Measurements from ENCODE around the gene ACTR3.
"Not testable (repeated sequence)": the region's sequence is repeated elsewhere in the genome, so short reads cannot be mapped to it uniquely, and the experiment has no call there.

Gene ACTR3

DNA sequence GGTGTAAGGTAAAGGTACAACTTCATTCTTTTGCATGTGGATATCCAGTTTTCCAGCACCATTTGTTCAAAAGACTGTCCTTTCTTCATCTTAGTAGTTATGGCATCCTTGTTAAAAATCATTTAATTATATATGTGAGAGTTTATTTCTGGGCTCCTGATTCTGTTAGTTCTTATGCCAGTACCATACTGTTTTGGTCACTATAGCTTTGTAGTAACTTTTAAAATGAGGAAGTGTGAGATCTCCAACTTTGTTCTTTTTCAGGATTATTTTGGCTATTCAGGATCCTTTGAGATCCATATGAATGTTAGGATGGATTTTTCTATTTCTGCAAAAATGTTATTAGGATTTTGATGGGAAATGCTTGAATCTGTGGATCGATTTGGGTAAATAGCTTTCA lies 16.8 kb downstream of the ACTR3 start:
- DNase-seq, result no peak

DNA sequence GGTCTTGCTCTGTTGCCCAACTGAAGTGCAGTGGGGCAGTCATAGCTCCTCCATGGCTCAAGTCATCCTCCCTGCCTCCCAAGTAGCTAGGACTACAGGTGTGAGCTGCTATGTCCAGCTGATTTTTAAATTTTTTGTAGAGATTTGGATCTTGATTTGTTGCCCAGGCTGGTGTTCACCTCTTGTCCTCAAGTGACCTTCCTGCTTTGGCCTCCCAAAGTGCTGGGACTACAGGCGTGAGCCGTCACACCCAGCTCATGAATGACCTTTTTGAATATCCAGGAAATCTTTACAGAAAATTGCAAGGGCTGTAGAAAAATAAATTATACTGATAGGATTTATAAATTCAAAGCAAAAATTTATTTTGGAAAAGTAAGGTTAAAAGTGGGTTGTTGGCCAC lies 17.4 kb downstream of the ACTR3 start:
- DNase-seq, result no peak

DNA sequence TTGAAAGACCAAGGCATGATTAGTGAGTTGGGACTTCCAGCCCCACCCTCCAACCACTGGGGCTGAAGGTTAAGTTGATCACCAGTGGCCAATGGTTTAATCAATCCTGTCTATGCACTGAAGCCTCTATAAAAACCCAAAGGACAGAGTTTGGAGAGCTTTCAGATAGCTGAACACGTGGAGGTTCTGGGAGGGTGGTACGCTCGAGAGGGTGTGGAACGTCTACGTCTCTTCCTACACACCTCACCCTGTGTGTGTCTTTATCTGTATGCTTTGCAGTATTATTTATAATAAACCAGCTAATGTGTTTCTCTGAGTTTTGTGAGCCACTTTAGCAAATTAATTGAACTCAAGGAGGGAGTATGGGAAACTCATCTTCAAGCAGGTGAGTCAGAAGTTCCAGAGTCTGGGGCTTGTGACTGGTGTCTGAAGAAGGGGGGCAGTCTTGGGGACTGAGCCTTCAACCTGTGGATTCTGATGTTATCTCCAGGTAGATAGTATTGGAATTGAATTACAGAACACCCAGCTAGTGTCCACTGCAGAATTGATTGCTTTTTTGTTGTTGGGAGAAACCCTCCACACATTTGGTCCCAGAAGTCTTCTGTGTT lies 20.3 kb downstream of the ACTR3 start:
- DNase-seq, result no peak

DNA sequence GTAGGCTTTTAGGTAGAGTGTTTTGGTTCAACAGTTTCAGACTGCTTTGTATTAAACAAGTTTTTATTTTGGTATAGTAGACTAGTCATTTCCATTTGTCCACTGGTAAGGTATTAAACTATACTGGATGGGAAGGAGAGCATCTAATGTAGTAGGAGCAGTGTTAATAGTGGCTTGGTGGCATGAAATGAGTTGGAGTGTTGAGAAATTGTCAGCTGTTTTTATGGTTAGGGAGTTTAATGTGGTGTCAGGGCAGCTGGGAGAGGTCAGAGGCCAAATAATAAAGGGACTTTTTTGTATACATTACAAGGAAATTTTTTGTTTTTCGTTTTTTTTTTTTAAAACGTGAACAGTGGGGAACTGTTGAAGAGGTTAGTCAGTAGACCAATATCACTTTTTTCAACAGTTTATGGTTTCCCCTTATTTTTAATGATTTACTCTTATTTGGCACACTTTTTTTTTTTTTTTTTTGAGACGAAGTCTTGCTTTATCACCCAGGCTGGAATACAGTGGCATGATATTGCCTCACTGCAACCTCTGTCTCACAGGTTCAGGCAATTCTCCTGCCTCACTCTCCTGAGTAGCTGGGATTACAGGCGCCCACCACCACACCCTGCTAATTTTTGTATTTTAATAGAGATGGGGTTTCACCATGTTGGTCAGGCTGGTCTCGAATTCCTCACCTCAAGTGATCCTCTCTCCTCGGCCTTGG lies 21.2 kb downstream of the ACTR3 start:
- DNase-seq, result no peak

DNA sequence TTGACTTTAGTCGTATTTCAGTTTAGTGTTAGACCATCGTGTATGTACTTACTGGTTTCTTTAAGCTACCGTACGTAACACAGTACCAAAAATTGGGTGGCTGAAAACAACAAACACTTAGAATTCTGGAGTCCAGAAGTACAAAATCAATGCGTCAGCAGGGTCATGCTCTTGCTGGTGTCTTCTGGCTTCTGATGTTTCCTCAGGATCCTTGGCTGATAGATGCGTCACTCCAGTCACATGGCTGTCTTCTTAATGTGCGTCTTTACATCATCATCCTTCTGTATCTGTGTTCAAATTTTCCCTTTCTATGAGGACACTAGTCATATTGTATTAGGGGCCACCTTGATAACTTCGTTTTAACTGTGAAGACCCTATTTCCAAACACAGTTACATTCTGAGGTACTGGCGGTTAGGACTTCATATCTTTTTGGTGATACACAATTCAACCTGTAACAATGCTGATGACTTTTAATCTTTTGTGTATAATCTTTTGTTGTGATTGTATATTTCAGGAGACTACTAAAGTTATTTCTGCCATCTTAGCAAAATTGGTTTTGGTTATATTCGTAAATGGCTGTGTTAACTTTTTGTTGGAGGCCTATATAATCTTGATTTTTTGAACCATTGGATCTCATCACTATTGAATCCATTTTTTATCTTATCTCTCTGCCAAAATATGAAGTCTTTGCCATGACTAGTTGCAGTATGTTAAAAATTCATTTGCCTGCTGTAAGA lies 25.4 kb downstream of the ACTR3 start:
- no peak for DNase-seq

DNA sequence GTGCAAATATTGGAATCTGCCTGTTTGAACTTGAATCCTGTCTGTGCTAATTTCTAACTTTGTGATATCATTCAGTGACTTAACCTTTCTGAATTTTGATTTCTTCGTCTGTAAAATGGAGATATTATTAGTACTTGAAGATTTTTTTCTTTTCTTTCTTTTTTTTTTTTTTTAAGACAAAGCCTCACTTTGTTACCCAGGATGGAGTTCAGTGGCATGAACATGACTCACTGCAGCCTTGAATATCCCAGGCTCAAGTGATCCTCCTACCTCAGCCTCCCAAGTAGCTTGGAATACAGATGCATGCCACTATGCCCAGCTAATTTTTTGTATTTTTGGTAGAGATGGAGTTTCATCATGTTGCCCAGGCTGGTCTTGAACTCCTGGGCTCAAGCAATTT lies 28.3 kb downstream of the ACTR3 start:
- no peak for DNase-seq

DNA sequence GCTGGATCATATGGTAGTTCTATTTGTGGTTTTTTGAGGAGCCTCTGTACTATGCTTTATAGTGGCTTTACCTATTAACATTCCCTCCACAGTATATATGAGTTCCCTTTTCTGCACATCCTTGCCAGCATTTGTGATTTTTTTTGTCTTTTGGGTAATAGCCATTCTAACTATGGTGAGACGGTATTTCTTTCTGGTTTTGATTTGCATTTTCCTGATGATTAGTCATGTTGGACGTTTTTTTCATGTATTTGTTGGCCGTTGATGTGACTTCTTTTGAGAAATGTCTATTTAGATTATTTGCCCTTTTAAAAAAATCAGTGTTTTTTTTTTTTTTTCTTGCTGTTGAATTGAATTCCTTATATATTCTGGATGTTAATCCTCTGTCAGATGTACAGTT lies 31.1 kb downstream of the ACTR3 start:
- no peak for DNase-seq

DNA sequence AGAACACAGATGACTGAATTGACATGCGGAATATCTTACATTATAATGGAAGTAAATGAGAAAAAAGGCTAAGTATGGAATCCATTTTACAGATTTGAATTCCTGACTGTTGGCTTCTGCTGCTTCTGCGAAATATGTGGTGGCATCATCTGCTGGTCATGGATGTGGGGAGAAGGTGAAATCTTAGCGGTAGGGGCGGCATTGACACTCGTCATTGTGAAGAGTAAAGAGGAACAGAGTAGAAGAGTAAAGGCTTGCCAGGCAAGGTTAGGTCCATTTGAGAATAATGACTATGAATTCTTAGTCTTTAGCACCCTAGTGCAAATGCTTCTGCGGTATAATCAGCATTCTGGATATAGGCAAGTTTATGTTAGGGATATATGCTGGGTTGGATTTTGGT lies 32.4 kb downstream of the ACTR3 start:
- DNase-seq, result no peak

DNA sequence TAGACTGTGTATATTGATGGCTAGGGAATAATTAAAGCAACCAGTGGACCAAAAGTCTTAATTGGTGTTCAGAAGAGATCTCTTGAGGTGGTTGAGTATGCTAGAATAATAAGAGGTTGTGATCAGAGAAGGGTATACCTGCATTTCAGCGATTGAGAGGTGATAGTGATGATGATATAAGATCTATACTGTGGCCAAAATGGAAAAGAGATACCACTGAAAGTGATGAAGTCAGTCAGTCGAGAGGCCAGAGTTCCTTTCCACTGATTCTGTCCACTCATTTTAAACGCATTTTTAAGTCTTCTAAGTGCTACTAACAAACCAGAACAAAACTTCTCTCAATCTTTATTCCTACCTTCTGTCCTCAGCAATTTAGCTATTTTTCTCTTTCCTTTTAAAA lies 32.9 kb downstream of the ACTR3 start:
- DNase-seq, result no peak

DNA sequence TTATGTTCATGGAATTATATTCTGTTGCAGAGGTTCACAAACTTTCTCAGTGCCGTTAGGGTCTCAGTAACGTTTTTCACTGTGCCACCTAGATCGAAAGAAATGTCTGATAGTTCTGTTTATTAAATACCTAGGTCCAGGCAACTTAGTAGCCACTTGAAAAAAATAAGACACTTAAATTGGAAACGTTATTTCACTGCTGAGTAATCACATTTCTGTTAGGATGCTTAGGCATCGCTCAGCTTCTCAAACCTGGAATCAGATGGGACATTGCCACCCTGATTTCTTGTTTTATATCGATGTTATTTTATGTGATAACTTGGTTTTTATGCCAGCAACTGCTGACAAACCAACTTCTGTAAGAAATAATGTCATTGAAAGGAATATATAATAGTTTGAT lies 36.0 kb downstream of the ACTR3 start:
- no peak for DNase-seq

DNA sequence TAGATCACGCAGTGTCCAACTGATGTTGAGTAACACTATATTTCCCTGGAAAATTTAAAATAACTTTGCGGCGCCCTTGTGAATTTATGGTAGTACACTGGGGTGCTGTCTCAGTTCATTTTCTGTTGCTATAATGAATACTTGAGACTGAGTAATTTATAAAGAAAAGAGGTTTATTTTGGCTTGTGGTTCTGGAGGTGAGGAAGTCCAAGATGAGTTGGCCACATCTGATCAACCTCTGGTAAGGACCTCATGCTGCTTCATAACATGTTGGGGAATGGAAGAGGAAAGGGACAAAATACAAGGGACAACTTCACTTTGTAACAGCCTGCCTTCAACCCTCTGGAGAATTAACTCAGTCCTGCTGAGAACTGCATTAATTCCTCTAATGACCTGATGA lies 36.4 kb downstream of the ACTR3 start:
- DNase-seq, result no peak

DNA sequence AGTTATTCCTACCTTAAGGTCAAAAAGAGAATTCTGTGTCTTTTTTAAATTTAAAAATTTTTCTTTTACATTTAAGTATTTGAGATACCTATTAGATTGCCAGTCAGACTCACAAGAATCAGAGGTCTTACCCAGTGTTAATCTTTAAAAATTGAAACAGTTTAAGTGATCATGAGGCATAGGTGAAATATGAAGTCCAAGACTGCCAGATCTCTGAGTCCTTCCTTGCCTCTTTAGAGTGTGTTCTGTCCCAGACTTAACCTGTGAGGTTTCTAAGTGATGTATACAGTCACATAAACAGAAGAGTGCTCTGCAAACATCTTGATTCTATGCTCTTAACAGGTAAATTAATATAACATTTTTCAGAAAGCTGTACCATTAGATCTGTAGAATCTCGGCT lies 40.6 kb downstream of the ACTR3 start:
- no peak for DNase-seq

DNA sequence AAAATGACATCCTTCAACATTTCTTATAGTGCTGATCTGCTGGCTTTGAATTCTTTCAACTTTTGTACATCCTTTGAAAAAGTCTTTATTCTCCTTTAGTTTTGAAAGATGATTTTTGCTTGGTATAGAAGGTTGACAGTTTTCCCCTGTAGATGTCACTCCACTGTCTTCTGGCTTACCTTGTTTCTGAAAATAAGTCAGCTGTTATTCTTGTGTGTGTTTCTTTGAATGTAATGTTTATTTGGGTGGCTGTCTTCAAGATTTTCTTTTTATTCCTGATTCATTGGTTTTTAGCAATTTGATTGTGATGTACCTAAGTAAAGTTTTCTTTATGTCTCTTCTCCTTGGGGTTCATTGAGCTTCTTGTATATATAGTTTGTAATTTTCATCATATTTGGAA lies 47.6 kb downstream of the ACTR3 start:
- no peak for DNase-seq

DNA sequence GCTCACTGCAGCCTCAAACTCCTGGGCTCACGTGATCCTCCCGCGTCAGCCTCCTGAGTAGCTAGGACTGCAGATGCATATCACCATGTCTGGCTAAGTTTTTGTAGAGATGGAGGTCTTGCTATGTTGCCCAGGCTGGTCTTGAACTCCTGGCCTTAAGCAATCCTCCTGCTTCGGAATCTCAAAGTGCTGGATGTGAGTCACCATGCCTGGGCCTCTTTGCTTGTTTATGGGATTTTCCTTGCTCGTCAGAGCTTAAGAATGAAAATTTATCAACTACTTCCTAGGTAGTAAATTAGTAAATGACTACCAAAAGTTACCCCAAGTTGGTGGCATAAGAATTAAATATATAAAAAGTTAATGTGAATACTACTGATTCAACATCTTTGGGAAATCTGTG lies 51.0 kb downstream of the ACTR3 start:
- no peak for DNase-seq

DNA sequence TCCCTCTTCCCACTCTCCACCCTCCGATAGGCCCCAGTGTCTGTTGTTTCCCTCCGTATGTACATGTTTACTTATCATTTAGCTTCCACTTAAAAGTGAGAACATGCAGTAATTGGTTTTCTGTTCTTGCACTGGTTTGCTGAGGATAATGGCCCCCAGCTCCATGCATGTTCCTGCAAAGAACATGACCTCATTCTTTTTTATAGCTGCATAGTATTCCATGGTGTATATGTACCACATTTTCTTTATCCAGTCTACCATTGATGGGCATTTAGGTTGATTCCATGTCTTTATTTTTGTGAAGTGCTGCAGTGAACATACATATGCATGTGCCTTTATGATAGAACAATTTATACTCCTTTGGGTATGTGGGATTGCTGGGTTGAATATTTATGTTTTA lies 55.9 kb downstream of the ACTR3 start:
- DNase-seq, result not testable (repeated sequence)

DNA sequence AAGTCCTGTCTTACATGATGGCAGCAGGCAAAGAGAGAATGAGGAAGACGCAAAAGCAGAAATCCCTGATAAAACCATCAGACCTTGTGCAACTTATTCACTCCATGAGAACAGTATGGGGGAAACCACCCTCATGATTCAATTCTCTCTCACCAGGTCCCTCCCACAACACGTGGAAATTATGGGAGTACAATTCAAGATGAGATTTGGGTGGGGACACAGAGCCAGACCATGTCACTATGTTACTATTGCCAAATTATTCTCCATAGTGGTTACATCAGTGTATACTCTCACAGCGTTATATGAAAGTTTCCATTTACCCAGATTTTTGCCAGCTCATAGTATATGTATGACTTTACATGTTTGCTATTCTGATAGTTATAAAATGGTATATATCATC lies 61.0 kb downstream of the ACTR3 start:
- not testable (repeated sequence) for DNase-seq

DNA sequence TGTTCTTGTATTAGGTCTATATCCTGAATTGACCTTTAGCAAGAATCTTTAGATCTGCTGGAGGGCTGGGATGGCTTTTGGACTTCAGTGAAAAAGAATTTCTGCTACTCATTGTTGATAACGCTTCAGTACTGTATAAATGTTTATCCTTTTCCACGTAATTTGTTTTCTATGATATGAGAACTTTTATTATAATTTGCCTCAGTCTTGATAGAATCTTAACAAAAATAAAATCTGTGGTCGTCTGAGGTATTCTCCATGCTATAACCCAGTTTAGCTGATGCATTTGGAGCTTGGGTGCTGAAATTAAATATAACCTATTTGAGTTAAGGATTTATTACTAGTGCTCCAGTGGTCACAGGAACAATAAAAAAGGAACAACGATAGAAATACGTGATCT lies 71.1 kb downstream of the ACTR3 start:
- DNase-seq, result no peak

DNA sequence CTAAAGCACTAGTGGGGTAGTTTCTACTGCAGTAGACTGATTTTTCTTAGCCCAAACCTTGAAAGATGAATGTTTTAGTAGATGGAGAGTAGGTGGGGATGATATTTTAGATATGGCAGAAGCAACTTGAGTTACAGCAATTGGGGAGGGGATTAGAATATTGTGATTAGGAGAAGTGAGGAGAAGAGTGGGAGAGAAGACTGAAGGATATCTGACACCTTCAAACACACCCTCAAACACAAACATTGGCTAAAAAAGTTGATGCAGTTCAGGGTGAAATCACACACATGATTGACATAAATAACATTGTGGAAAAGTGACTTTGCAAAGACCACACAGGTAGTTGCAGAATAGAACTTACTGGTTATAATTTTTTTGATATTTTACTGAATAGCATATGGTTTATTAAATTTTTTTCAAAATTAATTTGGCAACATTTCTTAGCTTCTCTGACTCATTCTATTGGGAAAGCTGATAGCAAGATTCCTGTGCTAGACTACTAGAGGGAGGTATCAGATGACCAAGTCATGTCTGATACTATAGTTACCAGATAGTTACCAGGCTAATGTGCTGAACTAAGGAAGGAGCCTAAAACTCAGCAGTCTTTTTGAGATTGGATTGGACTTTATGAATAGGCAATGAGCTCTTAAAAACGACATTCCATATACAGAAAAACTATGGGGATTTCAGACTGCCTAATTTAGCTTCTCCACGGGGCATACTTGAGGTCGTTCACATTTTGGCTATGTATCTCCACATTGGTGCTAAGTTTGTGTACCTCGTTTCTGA lies 73.0 kb downstream of the ACTR3 start:
- no peak for DNase-seq

DNA sequence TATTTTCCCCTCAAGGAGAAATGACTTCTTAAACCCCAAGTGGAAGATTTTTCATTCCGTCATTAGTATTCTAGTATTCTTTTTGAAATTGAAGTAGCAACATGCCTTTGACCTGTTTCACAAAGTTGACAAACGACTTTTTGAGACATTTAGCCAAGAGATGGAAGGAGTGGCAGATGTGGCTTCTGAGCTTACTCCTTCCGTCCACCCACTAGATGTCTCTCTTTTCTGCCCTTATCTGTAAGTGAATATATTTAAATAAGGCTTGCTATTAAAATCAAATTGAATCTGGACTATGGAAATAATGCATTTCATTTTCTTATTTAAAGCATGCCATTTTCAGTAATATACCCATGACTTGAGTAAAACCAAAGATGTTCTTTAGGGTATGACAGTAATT lies 74.1 kb downstream of the ACTR3 start:
- no peak for DNase-seq

DNA sequence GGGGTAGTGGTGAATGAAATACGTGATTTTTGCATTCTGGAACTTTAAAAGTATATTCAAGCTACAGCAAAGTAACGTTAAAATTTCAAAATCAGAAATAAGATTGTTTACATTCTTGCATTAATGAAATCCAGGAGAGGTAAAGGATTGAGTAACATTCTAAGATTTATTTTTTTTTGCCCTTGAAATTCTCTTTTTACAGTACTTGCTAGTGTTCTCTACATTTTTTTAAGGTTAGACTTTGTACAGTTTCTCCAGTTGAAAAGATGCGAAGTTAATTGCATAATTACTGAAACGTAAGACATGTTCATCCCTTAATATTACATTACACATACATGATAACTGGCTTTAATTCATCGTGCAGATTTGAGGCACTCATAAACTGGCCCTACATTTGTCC lies 74.5 kb downstream of the ACTR3 start:
- DNase-seq, result no peak

DNA sequence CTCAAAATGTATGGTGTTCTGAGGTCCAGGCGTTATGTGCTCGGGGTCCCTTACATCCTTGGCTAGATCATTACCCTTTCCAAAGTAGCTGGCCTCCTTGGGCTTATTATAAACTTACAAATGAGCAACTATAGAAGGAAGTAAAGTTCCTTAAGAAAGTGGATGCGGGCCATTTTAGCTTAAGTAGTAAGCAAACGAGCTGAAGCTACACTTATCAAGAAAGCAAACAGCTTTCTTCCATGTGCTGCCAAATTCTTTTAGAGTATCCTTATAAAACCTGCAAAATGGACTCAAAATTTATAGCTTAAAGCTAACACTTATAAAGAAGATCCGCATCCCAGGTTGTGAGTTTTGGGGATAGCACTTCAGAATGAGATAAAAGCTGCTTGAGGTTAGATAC lies 75.3 kb downstream of the ACTR3 start:
- DNase-seq, result no peak

DNA sequence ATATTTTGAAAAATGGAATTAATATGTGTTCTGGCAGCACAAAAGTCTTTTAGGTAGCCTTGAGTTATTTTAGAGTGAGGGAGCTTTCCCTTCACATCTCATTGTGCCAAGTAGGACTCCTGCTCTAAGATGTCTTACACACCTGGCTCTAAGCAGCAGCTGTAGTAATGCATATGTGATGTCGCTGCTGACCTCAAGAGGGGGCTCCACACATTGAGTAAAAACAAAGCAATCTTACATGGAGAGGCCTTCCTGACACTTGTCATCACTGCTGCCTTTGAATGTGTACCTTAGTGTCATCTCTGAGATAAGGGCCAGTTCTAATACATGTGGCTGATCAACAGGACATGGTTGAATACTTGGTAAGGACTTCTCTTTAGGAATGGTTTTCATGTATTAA lies 75.8 kb downstream of the ACTR3 start:
- DNase-seq, result no peak

DNA sequence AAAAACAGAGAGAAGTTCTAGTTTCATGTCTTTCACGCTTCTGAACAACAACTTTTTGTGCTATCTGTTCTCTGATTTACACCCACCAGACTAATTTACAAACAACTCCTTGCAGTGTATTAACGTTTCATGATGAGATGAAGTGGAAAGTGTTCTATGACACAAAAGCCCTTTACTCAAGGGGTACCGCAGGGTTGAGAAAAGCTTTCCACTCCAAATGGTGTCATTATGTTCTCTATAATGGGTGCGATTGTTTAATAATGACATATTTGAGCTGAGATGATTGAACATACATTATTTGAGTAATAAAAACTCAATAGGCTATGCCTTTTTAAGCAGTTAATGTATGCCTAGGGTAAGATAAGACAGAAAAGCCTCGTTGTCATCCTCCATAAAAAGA lies 76.3 kb downstream of the ACTR3 start:
- DNase-seq, result no peak

DNA sequence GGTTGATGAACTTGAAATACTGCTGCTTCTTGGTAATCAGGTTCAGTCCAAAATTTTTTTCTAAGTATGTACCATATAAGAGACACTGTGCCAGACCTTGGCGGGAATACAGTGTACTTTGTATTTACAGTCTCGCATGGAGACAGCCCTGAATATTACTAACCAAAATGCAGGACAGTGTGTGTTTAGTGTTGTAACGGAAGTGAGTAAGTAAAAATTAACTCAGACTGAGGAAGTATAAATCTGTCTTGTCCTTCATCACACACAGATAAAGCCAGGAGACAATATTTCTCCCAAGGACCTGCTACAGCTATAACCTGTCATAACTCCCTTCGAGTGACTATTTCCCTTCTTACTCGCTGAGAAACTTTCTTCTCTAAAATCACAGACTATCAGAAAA lies 76.9 kb downstream of the ACTR3 start:
- DNase-seq, result no peak

All from NCI-H2029 (cell line).